ENCODE results near the gene CFAP299.

GRCh38 chr4:80529026-80529425 is 193.5 kb downstream of the CFAP299 start:
- TF ChIP-seq POLR2AphosphoS5 (IDR thresholded peaks at IDR 0.05) (no peak), EP300 (IDR thresholded peaks at IDR 0.05) (no peak), POLR2A (IDR thresholded peaks at IDR 0.05; ENCODE audit: low read depth) (no peak)

All from esophagus muscularis mucosa (tissue), 3 donors.